GM12872 (cell line): ENCODE measurements around the gene VKORC1.

Experiments
- CTCF ChIP-seq: IDR thresholded peaks from 3 replicates; pipeline ENCODE4 v1.5.1; 2011; ENCODE audit warnings: low read depth, mild to moderate bottlenecking, low read length, moderate library complexity; ENCODE audit not compliant: insufficient read depth

VKORC1 gene

DNA sequence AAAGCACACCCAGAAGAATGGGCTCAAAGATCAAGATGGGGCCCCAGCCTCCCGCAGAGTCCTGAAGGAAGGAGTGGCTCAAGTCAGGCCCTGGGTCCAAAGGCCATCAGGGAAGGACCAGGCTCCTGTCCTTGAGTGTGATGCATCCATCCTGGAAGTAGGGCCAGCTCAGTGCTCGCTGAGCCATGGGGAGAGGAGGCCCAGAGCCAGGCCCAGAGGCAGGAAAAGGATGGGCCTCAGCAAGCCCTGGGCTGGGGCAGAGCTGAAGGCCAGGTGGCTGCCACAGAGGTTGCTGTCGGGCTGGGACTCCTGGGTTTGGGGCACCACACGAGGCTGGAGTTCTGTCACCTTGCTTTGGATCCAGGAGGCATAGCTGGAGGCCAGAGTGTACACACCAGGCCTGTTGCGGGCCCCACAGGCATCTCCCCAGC is 37.3 kb upstream of the VKORC1 start:
- TF ChIP-seq CTCF, result no peak

GRCh38 chr16:31131416-31131815 is 36.8 kb upstream of the VKORC1 start:
- no peak for TF ChIP-seq CTCF

DNA sequence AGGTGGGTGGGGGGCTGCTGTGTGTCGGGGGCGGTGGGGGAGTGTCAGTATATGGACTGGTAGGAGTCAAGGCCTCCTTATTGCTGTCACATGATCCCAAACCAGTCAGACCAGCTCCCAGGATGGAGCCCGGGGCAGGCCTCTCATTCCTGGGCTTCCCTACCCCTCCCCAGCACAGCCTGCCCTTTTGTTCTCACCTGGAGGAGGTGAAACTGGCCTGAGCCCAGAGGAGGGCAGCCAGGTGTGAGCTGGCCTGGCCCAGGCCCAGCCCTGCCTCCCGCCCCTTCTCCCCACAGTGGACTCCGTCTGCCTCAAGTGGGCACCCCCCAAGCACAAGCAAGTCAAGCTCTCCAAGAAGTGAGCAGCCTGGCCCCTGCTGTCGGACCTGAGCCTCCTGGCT is 36.3 kb upstream of the VKORC1 start:
- no peak for TF ChIP-seq CTCF

GRCh38 chr16:31130336-31130891 is 35.8 kb upstream of the VKORC1 start:
- TF ChIP-seq CTCF, result no peak

GRCh38 chr16:31129568-31130335 is 35.2 kb upstream of the VKORC1 start:
- no peak for TF ChIP-seq CTCF

DNA sequence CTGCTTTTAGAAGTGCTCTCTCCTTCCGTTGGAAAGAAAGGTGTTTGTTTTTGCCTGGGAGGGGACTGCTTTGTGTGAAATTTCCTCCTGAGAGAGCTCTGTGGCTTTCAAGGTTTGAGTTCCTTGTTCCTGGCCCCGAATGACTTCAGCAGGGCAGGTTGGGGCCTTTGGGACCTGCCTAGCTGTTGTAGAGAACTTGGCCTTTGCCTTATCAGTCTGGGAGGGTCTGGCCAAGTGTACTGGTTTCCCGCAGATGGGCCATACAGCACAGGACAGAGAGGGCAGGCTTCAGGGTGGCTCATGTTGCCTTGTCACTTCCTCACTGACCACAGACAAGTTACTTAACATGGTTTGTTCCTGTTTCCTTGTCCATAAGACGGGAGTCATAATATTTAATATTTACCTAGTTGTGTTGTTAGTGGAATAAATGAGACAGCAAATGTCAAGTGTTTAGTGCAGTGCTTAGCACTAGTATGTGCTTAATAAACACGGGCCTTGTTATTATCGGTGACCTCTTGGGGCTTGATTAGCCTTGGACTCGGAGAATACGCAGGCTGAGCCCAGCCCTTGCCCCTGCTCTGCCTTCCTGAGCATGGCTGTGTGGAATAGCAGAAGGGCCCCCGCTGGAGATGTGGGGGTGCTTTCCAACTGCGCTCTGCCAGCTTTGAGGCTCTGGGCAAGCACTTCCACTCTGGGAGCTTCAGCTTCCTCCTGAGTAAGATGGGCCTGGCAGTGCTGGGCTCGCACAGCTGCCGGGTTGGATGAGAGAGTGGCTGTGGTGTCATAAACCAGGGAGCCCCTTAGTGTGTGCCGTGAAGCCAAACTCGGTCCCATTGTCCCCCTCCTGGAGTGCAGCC is 34.3 kb upstream of the VKORC1 start:
- TF ChIP-seq CTCF, result no peak

- no peak for TF ChIP-seq CTCF
Observed at GRCh38 chr16:31127182-31127581, 32.6 kb upstream of the VKORC1 start.
